Pericardium fibroblast (primary cell): ENCODE results near the gene OR4C11. TPM values are rescaled to one million over a fixed set of nuclear protein-coding genes. Genes with fewer than 3 reads are reported as not detected.

Experiments used
- total RNA-seq: library from RNA; depleted of rRNA; stranded (reverse); fragments of >200 nt; gene quantifications from 2 replicates; pipeline ENCODE4 v1.2.3, GENCODE V29; 2015

OR4C11 gene, protein sequence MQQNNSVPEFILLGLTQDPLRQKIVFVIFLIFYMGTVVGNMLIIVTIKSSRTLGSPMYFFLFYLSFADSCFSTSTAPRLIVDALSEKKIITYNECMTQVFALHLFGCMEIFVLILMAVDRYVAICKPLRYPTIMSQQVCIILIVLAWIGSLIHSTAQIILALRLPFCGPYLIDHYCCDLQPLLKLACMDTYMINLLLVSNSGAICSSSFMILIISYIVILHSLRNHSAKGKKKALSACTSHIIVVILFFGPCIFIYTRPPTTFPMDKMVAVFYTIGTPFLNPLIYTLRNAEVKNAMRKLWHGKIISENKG
- not detected in 2 replicates for total RNA-seq

DNA sequence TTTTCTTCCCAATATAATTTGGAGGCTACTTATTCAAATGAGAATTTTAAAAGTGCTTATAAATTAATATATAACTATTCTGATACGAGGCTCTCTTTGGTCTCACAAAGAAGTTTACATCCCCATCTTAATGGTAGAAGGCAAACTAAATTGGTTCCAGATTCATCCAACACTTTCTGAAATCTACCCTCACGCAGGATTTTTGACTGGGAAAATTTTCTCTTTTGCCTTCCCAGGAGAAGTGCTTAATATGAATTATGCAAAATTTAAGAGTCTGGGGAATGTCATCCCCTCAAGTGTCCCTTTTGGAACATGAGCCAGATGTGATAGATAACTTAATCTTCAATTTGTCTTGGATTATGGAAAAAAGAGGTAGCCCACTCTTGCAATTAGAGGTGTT, at the start of gene OR4C11:
TSS of gene OR4C11 (minus strand) at position 101 of the 400 bp plus-strand sequence. CDS start 3,272 bp downstream, outside the sequence.

DNA sequence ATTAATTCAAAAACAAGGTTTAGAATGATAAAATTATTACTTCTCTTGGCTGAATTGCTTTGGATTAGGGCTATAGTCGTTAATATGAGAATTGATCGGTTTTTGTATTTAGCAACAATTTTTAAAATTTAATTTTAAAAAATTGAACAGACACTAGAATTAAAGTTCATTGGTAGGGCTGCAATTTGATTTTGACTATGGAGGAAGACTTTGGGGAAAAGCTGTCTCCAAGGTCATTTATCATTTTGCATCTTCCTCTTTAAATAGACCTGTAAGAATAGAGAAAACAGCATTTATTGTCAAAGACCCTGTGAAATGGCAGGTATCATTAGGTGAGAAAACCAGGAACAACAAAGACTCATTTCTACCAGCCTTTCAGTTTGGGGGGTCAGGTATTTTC, 40.6 kb upstream of the OR4C11 start, which contains the start of gene OR4S2:
TSS of gene OR4S2 (plus strand) at position 301 of the 400 bp plus-strand sequence. CDS start 2,577 bp downstream, outside the sequence.

DNA sequence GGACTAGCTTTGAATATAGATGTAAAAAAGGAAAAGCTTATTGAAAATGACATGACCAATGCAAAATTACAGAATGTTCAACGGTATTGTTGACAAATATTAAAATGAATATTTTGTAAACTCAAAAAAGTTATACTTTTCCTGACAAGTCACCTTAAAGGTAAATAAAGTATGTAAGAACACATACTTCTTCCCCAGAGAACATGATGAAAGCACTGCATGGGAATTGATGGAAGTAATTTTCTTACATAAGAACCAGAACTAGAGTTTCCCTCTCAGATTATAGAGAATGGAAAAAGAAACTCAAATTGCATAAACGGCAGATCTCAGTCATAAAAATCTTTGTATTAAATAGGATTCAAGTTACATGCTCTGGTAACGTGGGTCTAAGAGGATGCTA, 27.4 kb upstream of the OR4C11 start, which contains the start of gene OR4P4:
TSS of gene OR4P4 (plus strand) at position 301 of the 400 bp plus-strand sequence.

DNA sequence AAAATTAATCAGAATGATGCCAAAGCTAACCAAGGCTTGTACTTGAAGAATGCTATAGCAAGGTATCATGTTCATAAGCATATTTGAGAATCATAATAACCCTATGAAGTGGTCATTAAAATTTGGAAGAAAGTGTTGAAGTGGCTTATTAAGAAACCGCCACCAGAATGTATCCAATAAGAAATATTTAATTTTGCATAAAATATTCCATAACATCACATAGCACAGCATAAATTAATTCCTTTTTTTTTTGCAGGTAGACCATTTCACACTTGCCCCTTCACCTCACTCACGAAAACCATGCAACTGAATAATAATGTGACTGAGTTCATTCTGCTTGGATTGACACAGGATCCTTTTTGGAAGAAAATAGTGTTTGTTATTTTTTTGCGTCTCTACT, 35.6 kb downstream of the OR4C11 start, which contains the start of gene OR4C16:
TSS of gene OR4C16 (plus strand) at position 301 of the 400 bp plus-strand sequence. CDS start at position 301, 0 bp downstream.

DNA sequence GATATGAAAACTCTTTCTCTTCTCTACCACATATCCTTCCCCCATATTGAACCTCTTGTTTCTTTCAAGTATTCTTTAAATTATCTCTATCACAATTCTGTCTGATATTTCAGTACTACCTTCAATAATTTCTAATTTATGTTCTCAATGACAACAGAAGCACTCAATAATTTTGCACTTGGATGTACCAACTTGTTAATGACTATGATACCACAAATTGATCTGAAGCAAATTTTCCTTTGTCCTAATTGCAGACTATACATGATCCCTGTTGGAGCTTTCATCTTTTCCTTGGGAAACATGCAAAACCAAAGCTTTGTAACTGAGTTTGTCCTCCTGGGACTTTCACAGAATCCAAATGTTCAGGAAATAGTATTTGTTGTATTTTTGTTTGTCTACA, 53.3 kb downstream of the OR4C11 start, which contains the start of gene OR4C15:
TSS of gene OR4C15 (plus strand) at position 301 of the 400 bp plus-strand sequence. CDS start at position 301, 0 bp downstream.

Other genes starting within 250 kb of the OR4C11 start
- not detected in 2 replicates for gene OR4A15, start 239.7 kb downstream of the OR4C11 start, total RNA-seq
- gene OR4C15, start 53.2 kb downstream of the OR4C11 start, total RNA-seq: not detected in 2 replicates
- gene OR4C16, start 35.5 kb downstream of the OR4C11 start, total RNA-seq: not detected in 2 replicates
- not detected in 2 replicates for gene OR4P4, start 27.5 kb upstream of the OR4C11 start, total RNA-seq
- not detected in 2 replicates for gene OR4S2, start 40.7 kb upstream of the OR4C11 start, total RNA-seq
- gene OR4C6, start 54.6 kb upstream of the OR4C11 start, total RNA-seq: not detected in 2 replicates
- gene OR5D13, start 165.8 kb upstream of the OR4C11 start, total RNA-seq: not detected in 2 replicates
- gene OR5D14, start 187.9 kb upstream of the OR4C11 start, total RNA-seq: not detected in 2 replicates
- gene OR5L1, start 203.7 kb upstream of the OR4C11 start, total RNA-seq: not detected in 2 replicates
- not detected in 2 replicates for gene OR5D18, start 212.0 kb upstream of the OR4C11 start, total RNA-seq
- not detected in 2 replicates for gene OR5L2, start 219.6 kb upstream of the OR4C11 start, total RNA-seq
- not detected in 2 replicates for gene OR5D16, start 231.1 kb upstream of the OR4C11 start, total RNA-seq